ENCODE data around the gene ZNF594.
"Not testable (repeated sequence)": the region's sequence is repeated elsewhere in the genome, so short reads cannot be mapped to it uniquely, and the experiment has no call there.

The ZNF594 gene

GRCh38 chr17:5182597-5183409 is 8.9 kb downstream of the ZNF594 start:
- no peak overlapping the region for H3K4me2 ChIP-seq
- no peaks in the 10 kb centered on the region for H3K36me3 ChIP-seq (ENCODE audit: insufficient read depth)
- H3K27ac ChIP-seq, result no peak overlapping the region
- no peak overlapping the region for H3K4me3 ChIP-seq (IDR thresholded peaks at IDR 0.05; ENCODE audit: insufficient read depth, low read depth, low read length)
- no peaks in the 10 kb centered on the region for H3K27me3 ChIP-seq (ENCODE audit: insufficient read depth, low read depth)
- no peak for TF ChIP-seq CTCF (conservative IDR thresholded peaks at IDR 0.05; ENCODE audit: low read depth, low read length)
- H3K79me2 ChIP-seq (ENCODE audit: insufficient read depth, low read depth), result no peaks in the 10 kb centered on the region
- H3K4me1 ChIP-seq (ENCODE audit: low read depth, poor library complexity, severe bottlenecking), result no peaks in the 10 kb centered on the region
- no peak overlapping the region for H2AFZ ChIP-seq (ENCODE audit: low read depth)
- no peaks in the 10 kb centered on the region for H4K20me1 ChIP-seq (ENCODE audit: insufficient read depth)
- H3K9ac ChIP-seq, result no peak overlapping the region

GRCh38 chr17:5181509-5182305 is 10.0 kb downstream of the ZNF594 start:
- H3K36me3 ChIP-seq (ENCODE audit: insufficient read depth), result no peaks in the 10 kb centered on the region
- no peak overlapping the region for H3K4me3 ChIP-seq (IDR thresholded peaks at IDR 0.05; ENCODE audit: insufficient read depth, low read depth, low read length)
- no peaks in the 10 kb centered on the region for H4K20me1 ChIP-seq (ENCODE audit: insufficient read depth)
- H2AFZ ChIP-seq (ENCODE audit: low read depth), result no peak overlapping the region
- no peaks in the 10 kb centered on the region for H3K79me2 ChIP-seq (ENCODE audit: insufficient read depth, low read depth)
- H3K4me2 ChIP-seq, result no peak overlapping the region
- no peaks in the 10 kb centered on the region for H3K27me3 ChIP-seq (ENCODE audit: insufficient read depth, low read depth)
- TF ChIP-seq CTCF (conservative IDR thresholded peaks at IDR 0.05; ENCODE audit: low read depth, low read length), result no peak
- no peak overlapping the region for H3K9ac ChIP-seq
- H3K4me1 ChIP-seq (ENCODE audit: low read depth, poor library complexity, severe bottlenecking), result no peaks in the 10 kb centered on the region
- no peak overlapping the region for H3K27ac ChIP-seq

GRCh38 chr17:5179003-5179402 is 12.7 kb downstream of the ZNF594 start:
- no peaks in the 10 kb centered on the region for H4K20me1 ChIP-seq (ENCODE audit: insufficient read depth)
- H3K36me3 ChIP-seq (ENCODE audit: insufficient read depth), result no peaks in the 10 kb centered on the region
- H3K9ac ChIP-seq, result no peak overlapping the region
- no peak overlapping the region for H3K4me2 ChIP-seq
- H3K79me2 ChIP-seq (ENCODE audit: insufficient read depth, low read depth), result no peaks in the 10 kb centered on the region
- H2AFZ ChIP-seq (ENCODE audit: low read depth), result no peak overlapping the region
- no peak overlapping the region for H3K4me3 ChIP-seq (IDR thresholded peaks at IDR 0.05; ENCODE audit: insufficient read depth, low read depth, low read length)
- no peaks in the 10 kb centered on the region for H3K4me1 ChIP-seq (ENCODE audit: low read depth, poor library complexity, severe bottlenecking)
- no peak overlapping the region for H3K27ac ChIP-seq
- TF ChIP-seq CTCF (conservative IDR thresholded peaks at IDR 0.05; ENCODE audit: low read depth, low read length), result no peak
- no peaks in the 10 kb centered on the region for H3K27me3 ChIP-seq (ENCODE audit: insufficient read depth, low read depth)

GRCh38 chr17:5175027-5175426 is 16.6 kb downstream of the ZNF594 start:
- H3K9ac ChIP-seq; H3K27ac ChIP-seq; H2AFZ ChIP-seq (ENCODE audit: low read depth); H3K79me2 ChIP-seq (ENCODE audit: insufficient read depth, low read depth); H3K4me3 ChIP-seq (IDR thresholded peaks at IDR 0.05; ENCODE audit: insufficient read depth, low read depth, low read length); H3K36me3 ChIP-seq (ENCODE audit: insufficient read depth); H3K4me2 ChIP-seq; H3K27me3 ChIP-seq (ENCODE audit: insufficient read depth, low read depth); H3K4me1 ChIP-seq (ENCODE audit: low read depth, poor library complexity, severe bottlenecking); H4K20me1 ChIP-seq (ENCODE audit: insufficient read depth): not testable (repeated sequence)

GRCh38 chr17:5165791-5166564 is 25.7 kb downstream of the ZNF594 start:
- not testable (repeated sequence) for H3K36me3 ChIP-seq (ENCODE audit: insufficient read depth); H3K4me2 ChIP-seq; H3K27me3 ChIP-seq (ENCODE audit: insufficient read depth, low read depth); H2AFZ ChIP-seq (ENCODE audit: low read depth); H3K79me2 ChIP-seq (ENCODE audit: insufficient read depth, low read depth); H3K4me3 ChIP-seq (IDR thresholded peaks at IDR 0.05; ENCODE audit: insufficient read depth, low read depth, low read length); H3K27ac ChIP-seq; H4K20me1 ChIP-seq (ENCODE audit: insufficient read depth); H3K4me1 ChIP-seq (ENCODE audit: low read depth, poor library complexity, severe bottlenecking); H3K9ac ChIP-seq

All from KMS-11 (cell line).